OCI-LY1 (cell line): ENCODE data around the gene FNIP2.

Experiments used
- EZH2 ChIP-seq: fragments of 200-600 bp; sonication (generic), shearing (Covaris generic); IDR thresholded peaks from 2 replicates; pipeline ENCODE4 v1.8.0; 2017; ENCODE audit warnings: borderline replicate concordance, mixed run types, mild to moderate bottlenecking, antibody characterized with exemption, low read length, moderate library complexity, mixed read lengths
- TF ChIP-seq, protein P1 (sequence below): fragments of 200-600 bp; sonication (generic), shearing (Covaris generic); IDR thresholded peaks from 2 replicates; pipeline ENCODE4 v1.5.1; 2017; ENCODE audit warnings: mild to moderate bottlenecking, antibody characterized with exemption, low read length, moderate library complexity, mixed read lengths

GRCh38 chr4:158738866-158739265, 30.0 kb upstream of the FNIP2 start:
- TF ChIP-seq, protein P1, sequence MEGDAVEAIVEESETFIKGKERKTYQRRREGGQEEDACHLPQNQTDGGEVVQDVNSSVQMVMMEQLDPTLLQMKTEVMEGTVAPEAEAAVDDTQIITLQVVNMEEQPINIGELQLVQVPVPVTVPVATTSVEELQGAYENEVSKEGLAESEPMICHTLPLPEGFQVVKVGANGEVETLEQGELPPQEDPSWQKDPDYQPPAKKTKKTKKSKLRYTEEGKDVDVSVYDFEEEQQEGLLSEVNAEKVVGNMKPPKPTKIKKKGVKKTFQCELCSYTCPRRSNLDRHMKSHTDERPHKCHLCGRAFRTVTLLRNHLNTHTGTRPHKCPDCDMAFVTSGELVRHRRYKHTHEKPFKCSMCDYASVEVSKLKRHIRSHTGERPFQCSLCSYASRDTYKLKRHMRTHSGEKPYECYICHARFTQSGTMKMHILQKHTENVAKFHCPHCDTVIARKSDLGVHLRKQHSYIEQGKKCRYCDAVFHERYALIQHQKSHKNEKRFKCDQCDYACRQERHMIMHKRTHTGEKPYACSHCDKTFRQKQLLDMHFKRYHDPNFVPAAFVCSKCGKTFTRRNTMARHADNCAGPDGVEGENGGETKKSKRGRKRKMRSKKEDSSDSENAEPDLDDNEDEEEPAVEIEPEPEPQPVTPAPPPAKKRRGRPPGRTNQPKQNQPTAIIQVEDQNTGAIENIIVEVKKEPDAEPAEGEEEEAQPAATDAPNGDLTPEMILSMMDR: no peak
- TF ChIP-seq EZH2: no peak
